ENCODE data around the gene CDH6. TPM values are rescaled to one million over a fixed set of nuclear protein-coding genes. Genes with fewer than 3 reads are reported as not detected.

CDH6 gene
- total RNA-seq: not detected
- not detected for polyA plus RNA-seq

DNA sequence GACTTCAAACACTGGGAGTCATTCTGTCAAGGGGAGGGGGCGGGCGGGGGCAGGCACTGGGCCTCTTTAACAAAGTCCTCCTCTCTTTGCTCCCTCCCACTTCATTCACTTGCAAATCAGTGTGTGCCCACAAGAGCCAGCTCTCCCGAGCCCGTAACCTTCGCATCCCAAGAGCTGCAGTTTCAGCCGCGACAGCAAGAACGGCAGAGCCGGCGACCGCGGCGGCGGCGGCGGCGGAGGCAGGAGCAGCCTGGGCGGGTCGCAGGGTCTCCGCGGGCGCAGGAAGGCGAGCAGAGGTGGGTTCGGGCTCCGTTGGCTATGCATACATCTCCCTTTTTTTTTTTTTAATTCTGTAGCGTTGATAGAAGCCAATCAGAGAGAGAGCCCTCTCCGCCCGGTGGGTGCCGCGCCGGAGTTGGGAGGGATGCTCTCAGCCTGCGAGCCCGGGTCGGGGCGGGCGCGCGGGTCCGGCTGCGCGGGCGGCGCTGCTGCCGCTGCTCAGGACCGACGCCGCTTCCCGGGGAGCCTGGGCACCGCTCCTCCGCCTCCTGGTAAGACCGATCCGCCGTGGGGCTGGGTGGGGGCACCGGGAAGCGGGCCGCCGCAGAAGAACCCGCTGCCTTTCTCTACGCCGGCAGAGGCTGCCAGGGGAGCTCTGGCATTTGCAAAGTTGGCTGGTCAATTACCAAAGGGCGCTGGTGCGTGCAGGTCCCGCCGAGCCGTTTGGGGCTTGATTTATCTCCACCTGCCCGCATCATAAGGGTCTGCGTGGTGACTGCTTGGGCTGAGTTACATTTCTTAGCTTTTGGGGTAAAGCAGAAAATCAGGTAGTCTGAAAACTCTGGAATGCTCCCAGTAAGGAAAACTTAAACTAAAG lies at the start of gene CDH6:
CDH6 (plus strand) TSS at position 96 of the 877 bp plus-strand sequence. CDS start 73,788 bp downstream, outside the sequence.
- DNase-seq: no peak
- Histone ChIP-seq H3K27me3 (ENCODE audit: control insufficient read depth, insufficient read depth, low read length) (peaks cover 15% of the 10 kb centered on the region), H3K4me1 (ENCODE audit: control insufficient read depth, insufficient read depth, low read length, poor library complexity, severe bottlenecking) (no peaks in the 10 kb centered on the region), H3K27ac (ENCODE audit: insufficient read depth, low read length, poor library complexity, severe bottlenecking) (no peak within 1 kb of the TSS), H3K4me3 (ENCODE audit: low read depth, low read length) (no peak within 1 kb of the TSS), H3K36me3 (ENCODE audit: control insufficient read depth, insufficient read depth, low read length) (no peaks in the 10 kb centered on the region), H3K9me3 (ENCODE audit: control insufficient read depth in 2 of 2, low read length in 2 of 2) (peaks cover 0 to 4% of the 10 kb centered on the region in 2 experiments)
- ATAC-seq (ENCODE audit: low read depth in 2 of 2): no peak
- H3K27me3 Mint-ChIP-seq: peaks cover 36% of the 10 kb centered on the region
- H3K9me3 Mint-ChIP-seq: peaks cover 0 to 8% (median 1%) of the 10 kb centered on the region in 7 donors
- H3K4me1 Mint-ChIP-seq: peaks cover 0 to 4% (median 1%) of the 10 kb centered on the region in 4 donors
- H3K4me3 Mint-ChIP-seq: no peak within 1 kb of the TSS
- H3K27ac Mint-ChIP-seq: no peak within 1 kb of the TSS
- no peaks in the 10 kb centered on the region for H3K36me3 Mint-ChIP-seq

GRCh38 chr5:31144364-31144763 lies 49.1 kb upstream of the CDH6 start:
- no peaks in the 10 kb centered on the region for H3K36me3 Mint-ChIP-seq
- no peak for ATAC-seq (ENCODE audit: low read depth in 2 of 2)

DNA sequence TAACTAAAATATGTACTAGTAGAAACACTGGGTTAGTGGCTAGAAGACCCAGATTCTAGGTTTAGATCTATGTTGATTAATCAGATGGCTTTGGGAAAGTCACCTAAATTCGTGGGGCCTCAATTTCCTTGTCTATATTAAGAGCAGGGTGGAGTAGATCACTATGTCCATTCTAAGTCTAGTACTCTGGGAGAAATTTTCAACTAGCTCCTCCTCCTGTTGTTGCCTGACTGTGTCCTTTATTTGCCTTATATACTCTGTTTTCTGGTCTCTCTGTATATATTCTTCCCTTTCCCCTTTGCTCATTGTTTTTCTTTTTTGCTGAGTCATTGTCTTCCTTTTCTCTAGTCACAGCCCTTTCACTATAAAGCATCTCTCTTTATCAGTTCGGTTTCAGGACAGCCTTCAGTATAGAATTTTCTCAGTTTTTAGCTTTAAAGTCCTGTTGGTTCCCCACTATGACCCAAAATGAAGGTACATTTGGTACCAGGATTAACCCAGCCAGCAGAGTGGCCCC lies 44.5 kb upstream of the CDH6 start:
- Histone ChIP-seq H3K9me3 (ENCODE audit: control insufficient read depth in 2 of 2, low read length in 2 of 2) (no peaks in the 10 kb centered on the region), H3K4me1 (ENCODE audit: control insufficient read depth, insufficient read depth, low read length, poor library complexity, severe bottlenecking) (no peaks in the 10 kb centered on the region), H3K27ac (ENCODE audit: insufficient read depth, low read length, poor library complexity, severe bottlenecking) (no peak overlapping the region), H3K36me3 (ENCODE audit: control insufficient read depth, insufficient read depth, low read length) (no peaks in the 10 kb centered on the region), H3K27me3 (ENCODE audit: control insufficient read depth, insufficient read depth, low read length) (no peaks in the 10 kb centered on the region), H3K4me3 (ENCODE audit: low read depth, low read length) (no peak overlapping the region)
- Mint-ChIP-seq H3K27ac (no peak overlapping the region), H3K27me3 (no peaks in the 10 kb centered on the region), H3K9me3 (peaks cover 0 to 17% (median 0%) of the 10 kb centered on the region in 7 donors), H3K36me3 (no peaks in the 10 kb centered on the region), H3K4me3 (no peak overlapping the region), H3K4me1 (no peaks in the 10 kb centered on the region)
- ATAC-seq (ENCODE audit: low read depth in 2 of 2) (no peak), DNase-seq (no peak)

More at GRCh38 chr5:31144364-31144763, 49.1 kb upstream of the CDH6 start:
- Histone ChIP-seq H3K4me3 (ENCODE audit: low read depth, low read length) (no peak overlapping the region), H3K27me3 (ENCODE audit: control insufficient read depth, insufficient read depth, low read length) (no peaks in the 10 kb centered on the region), H3K9me3 (ENCODE audit: control insufficient read depth in 2 of 2, low read length in 2 of 2) (no peaks in the 10 kb centered on the region), H3K4me1 (ENCODE audit: control insufficient read depth, insufficient read depth, low read length, poor library complexity, severe bottlenecking) (no peaks in the 10 kb centered on the region), H3K27ac (ENCODE audit: insufficient read depth, low read length, poor library complexity, severe bottlenecking) (no peak overlapping the region), H3K36me3 (ENCODE audit: control insufficient read depth, insufficient read depth, low read length) (no peaks in the 10 kb centered on the region)
- Mint-ChIP-seq H3K27me3 (peaks cover 4% of the 10 kb centered on the region), H3K4me1 (no peaks in the 10 kb centered on the region), H3K4me3 (no peak overlapping the region), H3K27ac (no peak overlapping the region), H3K9me3 (peaks cover 0 to 9% (median 0%) of the 10 kb centered on the region in 7 donors)
- DNase-seq: no peak

DNA sequence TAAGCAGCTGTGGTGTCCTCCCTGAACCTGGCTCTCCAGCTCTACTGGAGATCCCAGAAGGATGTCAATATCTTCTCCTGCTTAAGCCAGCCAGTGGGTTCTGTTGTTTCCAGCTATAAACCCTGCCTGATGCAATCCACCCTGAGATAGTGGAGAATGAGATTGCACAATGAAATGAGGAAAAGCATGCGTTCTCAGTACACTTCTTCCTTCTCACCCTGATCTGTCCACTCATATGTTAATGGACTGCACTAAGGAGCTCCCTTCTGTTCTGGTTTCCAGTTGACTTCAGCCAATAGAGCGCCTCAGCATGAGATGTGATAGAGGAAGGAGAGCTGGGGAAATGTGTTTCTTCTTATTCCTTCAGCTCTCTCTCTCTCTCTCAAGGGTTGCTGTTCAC lies 40.0 kb upstream of the CDH6 start:
- ATAC-seq (ENCODE audit: low read depth in 2 of 2): no peak
- H3K27ac Mint-ChIP-seq: no peak overlapping the region
- no peaks in the 10 kb centered on the region for H3K36me3 Mint-ChIP-seq
- no peaks in the 10 kb centered on the region for H3K36me3 ChIP-seq (ENCODE audit: control insufficient read depth, insufficient read depth, low read length)
- no peaks in the 10 kb centered on the region for H3K27me3 Mint-ChIP-seq
- H3K27me3 ChIP-seq (ENCODE audit: control insufficient read depth, insufficient read depth, low read length): no peaks in the 10 kb centered on the region
- DNase-seq: no peak
- H3K4me3 ChIP-seq (ENCODE audit: low read depth, low read length): no peak overlapping the region
- no peak overlapping the region for H3K27ac ChIP-seq (ENCODE audit: insufficient read depth, low read length, poor library complexity, severe bottlenecking)
- H3K4me1 Mint-ChIP-seq: no peaks in the 10 kb centered on the region
- H3K4me1 ChIP-seq (ENCODE audit: control insufficient read depth, insufficient read depth, low read length, poor library complexity, severe bottlenecking): no peaks in the 10 kb centered on the region
- H3K4me3 Mint-ChIP-seq: no peak overlapping the region
- H3K9me3 ChIP-seq (ENCODE audit: control insufficient read depth in 2 of 2, low read length in 2 of 2): no peaks in the 10 kb centered on the region
- peaks cover 0 to 14% (median 0%) of the 10 kb centered on the region in 7 donors for H3K9me3 Mint-ChIP-seq

GRCh38 chr5:31156631-31157160 lies 36.8 kb upstream of the CDH6 start:
- H3K4me3 Mint-ChIP-seq: no peak overlapping the region
- no peak for DNase-seq
- Histone ChIP-seq H3K27ac (ENCODE audit: insufficient read depth, low read length, poor library complexity, severe bottlenecking) (no peak overlapping the region), H3K9me3 (ENCODE audit: control insufficient read depth in 2 of 2, low read length in 2 of 2) (no peaks in the 10 kb centered on the region), H3K4me3 (ENCODE audit: low read depth, low read length) (no peak overlapping the region), H3K27me3 (ENCODE audit: control insufficient read depth, insufficient read depth, low read length) (no peaks in the 10 kb centered on the region), H3K4me1 (ENCODE audit: control insufficient read depth, insufficient read depth, low read length, poor library complexity, severe bottlenecking) (no peaks in the 10 kb centered on the region), H3K36me3 (ENCODE audit: control insufficient read depth, insufficient read depth, low read length) (no peaks in the 10 kb centered on the region)
- H3K9me3 Mint-ChIP-seq: peaks cover 0 to 11% (median 4%) of the 10 kb centered on the region in 7 donors
- no peaks in the 10 kb centered on the region for H3K27me3 Mint-ChIP-seq
- no peaks in the 10 kb centered on the region for H3K36me3 Mint-ChIP-seq
- ATAC-seq (ENCODE audit: low read depth in 2 of 2): no peak
- no peaks in the 10 kb centered on the region for H3K4me1 Mint-ChIP-seq
- no peak overlapping the region for H3K27ac Mint-ChIP-seq

DNA sequence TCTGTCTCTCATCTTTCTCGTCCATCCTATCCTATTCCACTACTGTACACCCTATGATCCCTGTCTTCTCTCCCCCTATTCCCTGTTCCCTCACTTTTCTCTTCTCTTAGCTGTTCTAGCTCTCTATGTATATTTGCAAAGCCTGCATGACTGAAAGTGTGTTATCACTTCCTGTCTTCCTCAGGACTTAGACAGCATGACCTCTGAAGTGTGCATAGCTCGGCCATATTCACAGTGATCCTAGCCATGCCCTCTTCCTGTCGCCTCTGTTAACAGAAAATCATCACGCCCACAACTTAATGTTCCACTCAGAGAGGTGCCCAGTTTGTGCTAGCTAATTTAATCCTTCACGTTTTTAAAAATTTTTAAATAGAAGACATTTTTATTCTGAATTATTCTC lies 35.8 kb upstream of the CDH6 start:
- Mint-ChIP-seq H3K4me3 (no peak overlapping the region), H3K4me1 (no peaks in the 10 kb centered on the region), H3K27me3 (no peaks in the 10 kb centered on the region), H3K27ac (no peak overlapping the region), H3K36me3 (no peaks in the 10 kb centered on the region), H3K9me3 (peaks cover 0 to 11% (median 4%) of the 10 kb centered on the region in 7 donors)
- H3K27me3 ChIP-seq (ENCODE audit: control insufficient read depth, insufficient read depth, low read length): no peaks in the 10 kb centered on the region
- H3K36me3 ChIP-seq (ENCODE audit: control insufficient read depth, insufficient read depth, low read length): no peaks in the 10 kb centered on the region
- H3K27ac ChIP-seq (ENCODE audit: insufficient read depth, low read length, poor library complexity, severe bottlenecking): no peak overlapping the region
- no peaks in the 10 kb centered on the region for H3K9me3 ChIP-seq (ENCODE audit: control insufficient read depth in 2 of 2, low read length in 2 of 2)
- DNase-seq (no peak), ATAC-seq (ENCODE audit: low read depth in 2 of 2) (no peak)
- no peaks in the 10 kb centered on the region for H3K4me1 ChIP-seq (ENCODE audit: control insufficient read depth, insufficient read depth, low read length, poor library complexity, severe bottlenecking)
- H3K4me3 ChIP-seq (ENCODE audit: low read depth, low read length): no peak overlapping the region

DNA sequence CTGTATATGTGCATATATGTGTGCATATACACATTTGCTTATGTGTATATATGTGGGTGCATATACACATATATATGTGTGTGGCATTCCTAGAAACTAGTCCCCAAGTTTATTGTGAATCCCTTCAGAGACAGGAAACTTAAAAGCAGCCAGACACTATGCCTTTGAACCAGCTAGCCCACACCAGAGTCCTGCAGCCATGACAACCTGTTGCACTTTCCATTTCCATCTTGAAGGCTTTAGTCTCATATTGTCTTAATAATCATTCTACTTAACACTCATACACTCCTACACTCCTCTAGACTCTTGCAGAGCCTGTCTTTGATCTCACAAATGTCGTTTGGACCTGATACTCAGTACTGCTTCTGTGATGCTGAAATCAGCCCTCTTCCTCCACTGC lies 34.8 kb upstream of the CDH6 start:
- no peak overlapping the region for H3K4me3 ChIP-seq (ENCODE audit: low read depth, low read length)
- no peaks in the 10 kb centered on the region for H3K9me3 ChIP-seq (ENCODE audit: control insufficient read depth in 2 of 2, low read length in 2 of 2)
- H3K27ac Mint-ChIP-seq: no peak overlapping the region
- no peaks in the 10 kb centered on the region for H3K27me3 Mint-ChIP-seq
- H3K36me3 Mint-ChIP-seq: no peaks in the 10 kb centered on the region
- H3K4me1 Mint-ChIP-seq: no peaks in the 10 kb centered on the region
- H3K4me3 Mint-ChIP-seq: no peak overlapping the region
- no peaks in the 10 kb centered on the region for H3K36me3 ChIP-seq (ENCODE audit: control insufficient read depth, insufficient read depth, low read length)
- peaks cover 0 to 11% (median 4%) of the 10 kb centered on the region in 7 donors for H3K9me3 Mint-ChIP-seq
- H3K27me3 ChIP-seq (ENCODE audit: control insufficient read depth, insufficient read depth, low read length): no peaks in the 10 kb centered on the region
- no peak for ATAC-seq (ENCODE audit: low read depth in 2 of 2)
- no peak overlapping the region for H3K27ac ChIP-seq (ENCODE audit: insufficient read depth, low read length, poor library complexity, severe bottlenecking)
- DNase-seq: no peak
- H3K4me1 ChIP-seq (ENCODE audit: control insufficient read depth, insufficient read depth, low read length, poor library complexity, severe bottlenecking): no peaks in the 10 kb centered on the region
